ENCODE data around the gene ANKRD24. TPM values are rescaled to one million over a fixed set of nuclear protein-coding genes. Genes with fewer than 3 reads are reported as not detected.
"Not testable (repeated sequence)": the region's sequence is repeated elsewhere in the genome, so short reads cannot be mapped to it uniquely, and the experiment has no call there.

ANKRD24 gene
- polyA plus RNA-seq, 1 donor: 2.9 TPM

GRCh38 chr19:4197625-4198466, 15.4 kb downstream of the ANKRD24 start:
- DNase-seq (ENCODE audit: low read depth): no peak

- DNase-seq (ENCODE audit: low read depth): no peak
These were observed 16.1 kb downstream of the ANKRD24 start for GRCh38 chr19:4198467-4199126.

- DNase-seq (ENCODE audit: low read depth): no peak
These were observed 17.3 kb downstream of the ANKRD24 start for GRCh38 chr19:4199699-4200293.

- no peak for DNase-seq (ENCODE audit: low read depth)
These were observed 18.6 kb downstream of the ANKRD24 start for GRCh38 chr19:4200940-4201542.

- DNase-seq (ENCODE audit: low read depth): no peak
These were observed 19.3 kb downstream of the ANKRD24 start for GRCh38 chr19:4201798-4202197.

GRCh38 chr19:4206818-4207484, 24.5 kb downstream of the ANKRD24 start:
- DNase-seq (ENCODE audit: low read depth): no peak

- DNase-seq (ENCODE audit: low read depth): no peak
These were observed 26.1 kb downstream of the ANKRD24 start for GRCh38 chr19:4208385-4209094.

GRCh38 chr19:4210166-4210731, 27.8 kb downstream of the ANKRD24 start:
- no peak for DNase-seq (ENCODE audit: low read depth)

GRCh38 chr19:4213116-4213515, 30.6 kb downstream of the ANKRD24 start:
- DNase-seq (ENCODE audit: low read depth): no peak

GRCh38 chr19:4215807-4216206, 33.3 kb downstream of the ANKRD24 start:
- DNase-seq (ENCODE audit: low read depth): no peak

GRCh38 chr19:4216846-4217245, 34.4 kb downstream of the ANKRD24 start:
- DNase-seq (ENCODE audit: low read depth): no peak

- DNase-seq (ENCODE audit: low read depth): no peak
These were observed 35.2 kb downstream of the ANKRD24 start for GRCh38 chr19:4217429-4218264.

GRCh38 chr19:4218523-4218922, 36.0 kb downstream of the ANKRD24 start:
- not testable (repeated sequence) for DNase-seq (ENCODE audit: low read depth)

GRCh38 chr19:4220188-4220587, 37.7 kb downstream of the ANKRD24 start:
- no peak for DNase-seq (ENCODE audit: low read depth)

GRCh38 chr19:4224470-4224869, 42.0 kb downstream of the ANKRD24 start:
- DNase-seq (ENCODE audit: low read depth): no peak

- no peak for DNase-seq (ENCODE audit: low read depth)
These were observed 43.4 kb downstream of the ANKRD24 start for GRCh38 chr19:4225885-4226284.

GRCh38 chr19:4227771-4228170, 45.3 kb downstream of the ANKRD24 start:
- DNase-seq (ENCODE audit: low read depth): no peak

- no peak for DNase-seq (ENCODE audit: low read depth)
These were observed 46.3 kb downstream of the ANKRD24 start for GRCh38 chr19:4228765-4229178.

- DNase-seq (ENCODE audit: low read depth): no peak
These were observed 46.9 kb downstream of the ANKRD24 start, which contains the start of gene EBI3 for GRCh38 chr19:4229179-4229931. TSS of gene EBI3 (plus strand) at chr19:4229523. CDS start at chr19:4229551, 28 bp downstream.
